Activated CD8-positive, alpha-beta memory T cell treated with anti-CD3 and anti-CD28 coated beads for 24 hours (primary cell): ENCODE measurements around the gene CD177.
"Not testable (repeated sequence)": the region's sequence is repeated elsewhere in the genome, so short reads cannot be mapped to it uniquely, and the experiment has no call there.

Source experiments
- DNase-seq: peaks from one replicate; pipeline ENCODE4 v3.0.0-alpha.2; 2020

The CD177 gene, protein sequence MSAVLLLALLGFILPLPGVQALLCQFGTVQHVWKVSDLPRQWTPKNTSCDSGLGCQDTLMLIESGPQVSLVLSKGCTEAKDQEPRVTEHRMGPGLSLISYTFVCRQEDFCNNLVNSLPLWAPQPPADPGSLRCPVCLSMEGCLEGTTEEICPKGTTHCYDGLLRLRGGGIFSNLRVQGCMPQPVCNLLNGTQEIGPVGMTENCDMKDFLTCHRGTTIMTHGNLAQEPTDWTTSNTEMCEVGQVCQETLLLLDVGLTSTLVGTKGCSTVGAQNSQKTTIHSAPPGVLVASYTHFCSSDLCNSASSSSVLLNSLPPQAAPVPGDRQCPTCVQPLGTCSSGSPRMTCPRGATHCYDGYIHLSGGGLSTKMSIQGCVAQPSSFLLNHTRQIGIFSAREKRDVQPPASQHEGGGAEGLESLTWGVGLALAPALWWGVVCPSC

GRCh38 chr19:43353606-43354304 lies at the start of gene CD177:
CD177 (plus strand) TSS chr19:43353686; CDS start chr19:43353715, 29 bp downstream.
- DNase-seq, result no peak

GRCh38 chr19:43305642-43306041 lies 47.8 kb upstream of the CD177 start:
- DNase-seq, result no peak

GRCh38 chr19:43306097-43306496 lies 47.4 kb upstream of the CD177 start:
- no peak for DNase-seq

GRCh38 chr19:43308244-43308815 lies 45.2 kb upstream of the CD177 start:
- DNase-seq, result no peak

DNA sequence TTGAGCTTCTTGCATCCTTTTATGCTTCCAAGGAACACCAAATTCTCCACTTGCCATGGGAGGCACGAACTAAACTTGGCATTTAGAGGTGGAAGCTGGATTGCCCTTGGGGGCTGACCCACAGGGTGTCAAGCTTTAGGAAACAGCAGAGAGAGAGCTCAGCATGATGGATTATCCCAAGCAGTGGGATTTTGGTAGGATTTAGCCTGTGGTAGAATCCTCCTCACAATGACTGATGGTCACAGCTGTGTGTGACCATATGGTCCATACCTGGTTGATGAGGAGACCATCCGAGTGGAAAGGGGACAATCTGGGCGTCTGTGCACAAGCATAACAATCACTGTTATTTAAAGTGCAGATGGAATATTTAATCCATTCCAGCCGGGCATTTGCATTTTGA lies 44.0 kb upstream of the CD177 start:
- no peak for DNase-seq

- no peak for DNase-seq
These were observed 43.3 kb upstream of the CD177 start for GRCh38 chr19:43310221-43310620.

DNA sequence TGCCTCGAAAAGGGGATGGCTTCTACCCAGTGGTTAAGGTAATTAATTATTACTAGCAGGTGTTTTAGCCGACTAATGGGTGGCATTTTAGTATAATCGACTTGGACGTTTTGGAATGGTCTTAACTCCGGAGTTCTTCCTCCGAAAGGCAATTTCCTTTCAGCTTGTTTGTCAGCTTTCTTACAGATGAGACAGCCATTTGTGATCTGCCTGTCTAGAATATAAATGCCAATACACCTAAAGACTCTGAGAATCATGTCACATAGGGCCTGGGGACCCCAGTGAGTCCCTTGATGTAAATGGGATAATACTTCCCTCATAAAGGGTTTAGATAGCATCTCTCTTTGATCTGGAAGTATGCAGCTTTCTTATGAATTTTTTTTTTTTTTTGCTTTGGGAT lies 42.2 kb upstream of the CD177 start:
- no peak for DNase-seq

DNA sequence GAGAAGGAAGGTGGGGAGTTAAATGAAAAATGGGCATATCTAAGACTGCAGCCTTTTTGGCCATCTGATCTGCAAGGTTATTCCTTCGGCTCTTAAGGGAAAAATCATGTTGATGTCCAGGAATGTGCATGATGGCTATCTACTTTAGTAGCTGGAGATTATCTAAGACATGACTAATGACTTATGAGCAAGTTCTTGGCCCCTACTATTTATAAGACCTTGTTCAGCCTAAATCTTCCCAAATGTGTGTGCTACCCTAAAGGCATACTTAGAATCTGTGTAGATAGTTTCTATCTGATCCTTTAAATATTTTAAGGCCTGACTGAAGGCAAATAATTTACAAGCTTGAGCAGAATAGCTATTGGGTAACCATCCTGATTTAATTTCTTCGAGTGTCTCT lies 41.8 kb upstream of the CD177 start:
- DNase-seq, result no peak

- DNase-seq, result no peak
These were observed 39.6 kb upstream of the CD177 start for GRCh38 chr19:43313711-43314495.

GRCh38 chr19:43315851-43316250 lies 37.6 kb upstream of the CD177 start:
- no peak for DNase-seq

GRCh38 chr19:43316591-43317319 lies 36.7 kb upstream of the CD177 start:
- DNase-seq, result no peak

GRCh38 chr19:43318203-43318602 lies 35.3 kb upstream of the CD177 start:
- no peak for DNase-seq

DNA sequence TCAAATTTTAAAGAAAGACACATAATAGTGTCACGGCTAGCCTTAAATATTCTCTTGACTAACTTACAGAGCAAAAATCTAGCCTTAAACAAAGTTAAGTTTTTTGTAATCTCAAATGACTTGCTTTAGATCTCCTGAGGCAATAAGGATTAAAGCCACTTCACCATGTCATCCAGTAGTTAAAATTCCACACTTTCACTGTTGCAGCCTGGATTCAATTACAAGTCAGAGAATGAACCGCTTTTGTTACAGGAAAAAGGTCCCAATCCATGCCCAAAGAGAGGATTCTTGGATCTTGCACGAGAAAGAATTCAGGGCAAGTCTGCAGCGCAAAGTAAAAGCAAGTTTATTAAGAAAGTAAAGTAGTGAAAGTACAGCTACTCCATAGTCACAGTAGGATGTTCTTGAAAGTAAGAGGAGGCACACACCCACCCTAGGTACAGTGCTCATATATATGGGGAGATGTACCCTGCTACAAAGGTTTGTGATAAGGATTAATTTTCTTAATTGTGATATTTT lies 34.6 kb upstream of the CD177 start:
- DNase-seq, result no peak

DNA sequence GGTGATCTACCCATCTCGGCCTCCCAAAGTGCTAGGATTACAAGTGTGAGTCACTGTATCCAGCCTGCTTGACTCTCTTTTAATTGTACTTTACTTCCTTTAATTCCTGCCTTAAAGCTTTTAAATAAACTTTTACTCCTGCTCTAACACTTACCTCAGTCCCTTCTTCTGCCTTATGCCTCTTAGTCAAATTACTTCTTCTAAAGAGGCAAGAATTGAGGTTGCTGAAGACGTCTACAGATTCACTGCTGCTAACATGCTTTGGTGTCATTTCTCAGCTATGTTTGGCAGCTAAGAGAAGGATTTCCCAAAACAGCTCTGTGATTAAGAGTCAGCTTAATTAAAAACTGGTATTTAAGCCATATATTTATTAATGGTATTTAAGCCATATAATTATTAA lies 32.9 kb upstream of the CD177 start:
- DNase-seq, result no peak

- DNase-seq, result not testable (repeated sequence)
These were observed 26.7 kb upstream of the CD177 start for GRCh38 chr19:43326761-43327160.

DNA sequence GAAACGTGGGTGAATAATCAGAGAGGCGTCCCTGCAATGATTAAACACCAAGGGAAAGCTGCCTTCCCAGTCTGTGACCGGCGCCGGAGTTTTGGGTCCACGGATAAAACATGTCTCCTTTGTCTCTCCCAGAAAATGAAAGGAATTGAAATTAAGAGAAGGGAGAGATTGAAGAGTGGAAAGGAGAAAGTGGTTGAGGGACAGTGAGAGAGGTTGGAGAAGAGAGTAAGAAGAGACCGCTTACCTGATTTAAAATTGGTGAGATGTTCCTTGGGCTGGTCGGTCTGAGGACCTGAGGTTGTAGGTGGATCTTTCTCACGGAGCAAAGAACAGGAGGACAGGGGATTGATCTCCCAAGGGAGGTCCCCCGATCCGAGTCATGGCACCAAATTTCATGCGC lies 24.9 kb upstream of the CD177 start:
- DNase-seq, result not testable (repeated sequence)

DNA sequence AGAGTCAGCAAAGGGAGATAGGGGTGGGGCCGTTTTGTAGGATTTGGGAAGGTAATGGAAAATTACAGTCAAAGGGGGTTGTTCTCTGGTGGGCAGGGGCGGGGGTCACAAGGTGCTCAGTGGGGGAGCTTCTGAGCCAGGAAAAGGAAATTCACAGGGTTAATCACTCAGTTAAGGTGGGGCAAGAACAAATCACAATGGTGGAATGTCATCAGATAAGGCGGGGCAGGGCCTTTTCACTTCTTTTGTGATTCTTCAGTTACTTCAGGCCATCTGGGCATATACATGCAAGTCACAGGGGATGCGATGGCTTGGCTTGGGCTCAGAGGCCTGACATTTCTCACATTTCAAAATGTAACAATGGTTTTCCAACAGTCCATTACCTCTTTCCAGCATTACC lies 24.4 kb upstream of the CD177 start:
- DNase-seq, result not testable (repeated sequence)

DNA sequence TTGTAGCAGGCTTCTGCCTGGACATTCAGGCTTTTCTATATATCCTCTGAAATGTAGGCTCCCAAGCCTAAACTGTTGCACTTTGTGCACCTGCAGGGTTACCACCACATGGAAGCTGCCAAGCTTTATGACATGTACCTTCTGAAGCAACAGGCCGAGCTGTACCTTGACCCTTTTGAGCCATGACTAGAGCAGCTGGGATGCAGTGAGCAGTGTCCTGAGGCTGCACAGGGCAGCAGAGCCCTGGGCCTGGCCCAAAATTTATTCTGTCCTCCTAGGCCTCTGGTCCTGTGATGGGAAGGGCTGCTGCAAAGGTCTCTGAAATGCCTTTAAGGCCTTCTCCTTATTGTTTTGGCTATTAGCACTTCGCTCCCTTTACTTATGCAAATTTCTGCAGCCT lies 23.5 kb upstream of the CD177 start:
- no peak for DNase-seq

DNA sequence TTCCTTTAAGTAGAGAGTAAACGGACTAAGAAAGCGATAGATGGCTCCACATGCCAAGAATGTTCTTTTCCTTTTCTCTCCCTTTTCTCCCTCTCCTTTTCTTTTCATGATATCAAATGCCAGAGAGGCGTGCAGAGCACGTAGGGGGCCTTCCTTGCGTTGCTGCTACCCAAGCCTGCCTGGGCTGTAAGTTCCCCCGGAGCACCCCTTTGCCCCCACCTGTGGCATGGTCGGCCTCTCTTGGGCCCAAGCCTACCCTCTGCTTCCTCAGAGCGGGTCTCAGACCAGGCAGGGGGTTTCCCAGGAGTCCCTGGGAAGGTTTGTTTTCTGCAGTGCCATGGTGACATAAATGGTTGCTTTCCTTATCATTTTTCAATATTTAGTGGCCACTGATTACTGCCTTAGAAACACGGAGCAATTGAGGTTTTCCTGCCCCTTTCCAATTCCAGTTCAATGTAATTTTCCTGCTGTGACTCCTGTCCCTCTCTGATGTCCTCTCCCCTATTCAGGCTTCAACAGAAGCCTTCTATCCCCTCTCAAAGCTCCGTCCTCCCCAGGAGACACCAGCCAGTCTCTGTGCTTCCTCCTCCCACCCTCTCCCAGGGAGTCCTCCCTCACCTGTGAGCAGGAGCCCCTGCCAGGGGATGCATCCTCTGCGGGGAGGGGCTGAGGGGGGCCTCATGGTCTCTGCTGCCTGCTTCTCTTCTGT lies 22.6 kb upstream of the CD177 start:
- no peak for DNase-seq

DNA sequence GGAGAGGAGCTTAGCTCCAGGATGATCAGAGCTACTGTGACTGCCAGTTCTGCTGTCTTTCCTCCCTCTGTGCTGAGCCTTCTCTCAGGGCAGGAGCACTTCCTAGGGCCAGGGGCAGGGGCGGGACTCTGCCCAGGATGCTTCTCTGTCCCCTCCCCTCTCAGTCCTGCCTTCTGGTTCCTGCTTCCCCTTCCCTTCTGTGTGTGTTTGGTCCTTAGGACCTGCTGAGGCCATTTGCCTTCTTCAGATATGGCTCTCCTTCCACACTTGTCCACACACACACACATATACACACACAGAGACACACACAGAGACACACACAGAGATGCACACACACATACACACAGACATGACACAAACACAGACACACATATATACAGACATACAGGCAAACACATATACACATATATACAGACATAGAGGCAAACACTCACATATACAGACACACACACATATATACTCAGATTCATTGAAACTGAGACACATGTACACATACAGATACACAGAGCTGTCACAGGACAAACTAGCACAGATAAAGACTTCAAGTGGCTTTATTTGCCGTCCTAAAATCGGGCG lies 22.0 kb upstream of the CD177 start:
- no peak for DNase-seq
